Uterus (tissue), 2 donors: ENCODE data around the gene C1orf105.

ENCODE experiments used
- CTCF ChIP-seq, 4 experiments: fragments of 200-600 bp in 2 of 4; fragments of 450-650 bp in 2 of 4; sonication (generic) in 2 of 4; IDR thresholded peaks; one replicate each; pipeline ENCODE4 v1.5.1; 2016 to 2019; ENCODE audit warnings: antibody characterized with exemption in 4 of 4, mild to moderate bottlenecking in 2 of 4, moderate library complexity in 1 of 4
- POLR2A ChIP-seq, 2 donors: fragments of 450-650 bp; IDR thresholded peaks; one replicate each; pipeline ENCODE4 v1.6.1; 2016; ENCODE audit warnings: antibody characterized with exemption in 2 of 2, mild to moderate bottlenecking in 1 of 2, moderate library complexity in 1 of 2

- no peak for TF ChIP-seq POLR2A (IDR thresholded peaks at IDR 0.05)
- TF ChIP-seq CTCF (IDR thresholded peaks at IDR 0.05): no peak
Measured at GRCh38 chr1:172517081-172517480, 96.6 kb downstream of the C1orf105 start.
